ENCODE results near the gene TMEM174. TPM values are rescaled to one million over a fixed set of nuclear protein-coding genes. Genes with fewer than 3 reads are reported as not detected.

Gene TMEM174
- total RNA-seq: not detected in 2 replicates

DNA sequence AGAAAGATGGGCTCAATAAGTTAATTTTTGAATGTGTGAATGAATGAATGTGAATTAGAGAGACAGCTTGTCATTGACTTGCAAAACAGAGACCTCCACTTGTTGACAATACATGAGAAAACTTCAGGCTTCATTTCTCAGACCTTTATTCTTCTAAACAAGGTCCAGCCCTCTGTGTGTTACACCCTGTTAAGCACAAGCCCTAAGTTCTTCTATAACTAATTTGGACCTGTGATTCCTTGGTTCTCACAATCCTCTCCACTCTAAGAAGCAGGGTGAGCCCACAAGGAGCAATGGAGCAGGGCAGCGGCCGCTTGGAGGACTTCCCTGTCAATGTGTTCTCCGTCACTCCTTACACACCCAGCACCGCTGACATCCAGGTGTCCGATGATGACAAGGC is at the start of gene TMEM174:
Gene TMEM174, plus strand, starts transcription at position 243 of the 400 bp plus-strand sequence. Its CDS starts 51 bp downstream, at position 294.

Other genes with a start within 250 kb of the TMEM174 start
- gene FCHO2, start 217.2 kb upstream of the TMEM174 start, total RNA-seq: 7.9 and 24.2 TPM in 2 replicates
- 5.5 and 30.2 TPM in 2 replicates for gene TMEM171, start 52.6 kb upstream of the TMEM174 start, total RNA-seq

Data from placental pericyte (primary cell).